Stomach (tissue), 4 donors: ENCODE results near the gene MRPL45.

ENCODE experiments used
- POLR2A ChIP-seq, 4 donors: fragments of 450-650 bp; IDR thresholded peaks; one replicate each; pipeline ENCODE4 v1.6.1; 2016; ENCODE audit warnings: antibody characterized with exemption in 4 of 4, control low read depth in 2 of 4, mild to moderate bottlenecking in 1 of 4, moderate library complexity in 1 of 4
- POLR2AphosphoS5 ChIP-seq, 3 donors: sonication (generic); formaldehyde crosslinking; IDR thresholded peaks; one replicate each; pipeline ENCODE4 v1.6.1; 2016; ENCODE audit warnings: antibody characterized with exemption in 3 of 3
- TF ChIP-seq, protein P1 (sequence below), 7 experiments: fragments of 450-650 bp in 4 of 7; fragments of 200-600 bp in 3 of 7; sonication (generic) in 3 of 7; IDR thresholded peaks; one replicate each; pipeline ENCODE4 v1.5.1; 2016 to 2019; ENCODE audit warnings: antibody characterized with exemption in 7 of 7, control low read depth in 2 of 7, mild to moderate bottlenecking in 1 of 7

DNA sequence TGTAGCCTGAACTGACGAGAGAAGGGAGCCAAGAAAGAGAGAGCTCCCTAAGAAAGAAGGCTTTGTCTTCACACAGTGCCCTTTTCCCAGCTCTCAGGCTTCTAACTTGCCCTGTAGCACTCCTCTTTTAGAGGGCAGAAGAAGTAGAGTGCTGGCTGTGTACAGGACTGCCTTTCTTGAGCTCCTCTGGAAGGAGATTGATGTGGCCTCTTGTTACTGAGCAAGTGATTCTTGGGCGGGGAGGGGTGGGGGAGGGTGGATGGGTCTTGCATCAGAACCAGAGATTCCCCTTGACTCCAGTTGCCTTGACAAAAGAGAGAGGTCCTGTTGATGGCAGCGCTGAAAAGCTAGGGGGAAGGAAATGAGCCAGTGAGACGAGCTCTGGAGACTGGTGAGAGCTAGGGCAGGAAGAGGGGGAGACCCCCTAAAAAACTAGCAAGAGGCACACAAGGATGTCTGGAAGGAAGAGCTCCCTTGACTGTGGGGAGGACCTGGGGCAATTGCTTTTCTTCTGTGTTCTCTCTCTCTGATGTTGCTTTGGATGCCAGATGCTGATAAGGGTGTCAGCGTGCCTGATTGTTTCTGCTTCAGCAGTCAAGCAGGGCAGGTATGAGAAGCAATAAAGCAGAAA is 28.4 kb downstream of the MRPL45 start:
- TF ChIP-seq POLR2A (IDR thresholded peaks at IDR 0.05) (no peak), POLR2AphosphoS5 (IDR thresholded peaks at IDR 0.05) (no peak)
- TF ChIP-seq, protein P1, sequence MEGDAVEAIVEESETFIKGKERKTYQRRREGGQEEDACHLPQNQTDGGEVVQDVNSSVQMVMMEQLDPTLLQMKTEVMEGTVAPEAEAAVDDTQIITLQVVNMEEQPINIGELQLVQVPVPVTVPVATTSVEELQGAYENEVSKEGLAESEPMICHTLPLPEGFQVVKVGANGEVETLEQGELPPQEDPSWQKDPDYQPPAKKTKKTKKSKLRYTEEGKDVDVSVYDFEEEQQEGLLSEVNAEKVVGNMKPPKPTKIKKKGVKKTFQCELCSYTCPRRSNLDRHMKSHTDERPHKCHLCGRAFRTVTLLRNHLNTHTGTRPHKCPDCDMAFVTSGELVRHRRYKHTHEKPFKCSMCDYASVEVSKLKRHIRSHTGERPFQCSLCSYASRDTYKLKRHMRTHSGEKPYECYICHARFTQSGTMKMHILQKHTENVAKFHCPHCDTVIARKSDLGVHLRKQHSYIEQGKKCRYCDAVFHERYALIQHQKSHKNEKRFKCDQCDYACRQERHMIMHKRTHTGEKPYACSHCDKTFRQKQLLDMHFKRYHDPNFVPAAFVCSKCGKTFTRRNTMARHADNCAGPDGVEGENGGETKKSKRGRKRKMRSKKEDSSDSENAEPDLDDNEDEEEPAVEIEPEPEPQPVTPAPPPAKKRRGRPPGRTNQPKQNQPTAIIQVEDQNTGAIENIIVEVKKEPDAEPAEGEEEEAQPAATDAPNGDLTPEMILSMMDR (IDR thresholded peaks at IDR 0.05), result no peak
